Measurements from ENCODE around the gene ECT2.
A peak's percentile ranks its signal among the peaks of the same experiment; 100 is the strongest.
"Not testable (repeated sequence)": the region's sequence is repeated elsewhere in the genome, so short reads cannot be mapped to it uniquely, and the experiment has no call there.

Gene ECT2

DNA sequence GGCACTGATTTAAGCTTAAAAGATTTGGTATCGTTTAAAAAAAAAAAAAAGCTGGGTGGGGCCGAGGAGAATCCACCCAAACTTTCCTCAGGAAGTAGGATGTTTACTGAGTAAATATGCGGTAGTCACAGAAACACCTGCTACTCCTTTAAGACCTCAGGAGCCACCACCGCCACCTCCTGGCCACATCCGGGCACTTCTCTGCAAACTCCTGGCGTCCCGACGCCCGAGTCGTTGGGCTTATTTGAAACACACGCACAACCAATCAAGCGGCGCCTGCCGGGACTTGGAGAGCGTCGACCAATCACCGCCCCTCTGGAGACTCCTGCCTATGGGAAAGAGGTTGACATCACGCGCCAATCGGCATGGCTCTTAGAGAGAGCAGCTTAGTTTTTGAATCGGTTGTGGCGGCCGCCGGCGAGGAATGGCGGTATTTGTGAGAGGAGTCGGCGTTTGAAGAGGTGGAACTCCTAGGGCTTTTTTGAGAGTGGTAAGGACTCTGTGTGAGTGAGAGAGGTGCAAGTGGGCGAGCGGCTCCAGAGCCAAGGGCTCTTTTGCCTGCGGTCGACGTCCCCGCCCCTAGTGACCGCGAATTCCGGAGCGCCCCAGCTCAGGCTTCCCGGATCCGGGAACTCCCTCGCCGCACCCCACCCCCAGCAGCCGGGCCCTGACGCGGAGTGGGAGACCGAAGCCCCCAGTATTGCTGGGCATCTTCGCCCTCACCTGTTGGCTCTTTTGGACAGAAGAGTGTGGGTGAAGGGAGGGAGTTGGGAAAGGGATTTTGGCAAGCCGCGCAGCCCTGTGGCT is at the start of gene ECT2:
TSS of gene ECT2 (plus strand) at position 359 of the 807 bp plus-strand sequence. CDS start 3,805 bp downstream, outside the sequence.
- DNase-seq: peak; percentile 98

DNA sequence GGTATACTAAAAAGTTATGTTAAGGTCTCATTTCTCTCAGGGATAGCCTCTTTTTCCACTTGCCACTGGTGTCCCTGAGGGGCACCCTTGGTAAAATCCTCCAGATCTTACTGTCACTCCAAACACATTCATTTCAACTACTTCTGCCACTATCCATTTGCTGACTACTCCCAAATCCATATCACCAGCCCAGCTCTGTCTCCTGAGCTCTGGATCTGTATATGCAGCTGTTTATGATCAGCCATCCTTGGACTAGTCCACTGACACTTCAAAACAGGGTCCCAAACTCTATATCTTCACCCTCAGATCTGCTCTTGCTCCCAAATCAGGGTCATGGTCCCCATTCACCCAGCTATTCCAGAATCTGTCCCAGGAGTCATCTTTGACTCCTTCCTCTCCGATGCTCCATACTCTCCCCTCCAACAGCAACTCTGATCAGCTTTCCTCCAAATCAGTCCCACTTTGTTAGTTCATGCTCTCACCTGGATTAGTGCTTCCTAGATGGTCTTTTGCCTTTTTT is 49.5 kb upstream of the ECT2 start:
- no peak for DNase-seq

- DNase-seq: no peak
Observed at GRCh38 chr3:172701751-172702150, 48.8 kb upstream of the ECT2 start.

DNA sequence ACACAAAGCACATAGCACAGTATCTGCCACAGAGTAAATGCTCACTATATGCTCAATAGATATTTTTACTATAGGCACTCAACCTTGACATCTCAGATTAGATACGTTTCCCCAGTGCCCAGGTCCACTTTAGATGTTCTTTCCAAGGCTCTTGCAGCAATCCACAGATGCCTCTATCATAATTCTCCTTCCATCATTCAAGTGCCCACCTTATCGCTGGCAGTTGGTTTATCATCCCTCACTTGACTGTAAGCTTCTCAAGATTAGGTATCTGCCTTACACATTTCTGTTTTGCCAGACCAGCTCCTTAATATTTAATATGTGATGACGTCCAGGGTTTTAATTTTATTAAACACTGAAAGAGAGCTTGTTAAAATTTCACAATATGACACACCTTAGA is 48.3 kb upstream of the ECT2 start:
- no peak for DNase-seq

GRCh38 chr3:172702731-172703130 is 47.8 kb upstream of the ECT2 start:
- DNase-seq: not testable (repeated sequence)

DNA sequence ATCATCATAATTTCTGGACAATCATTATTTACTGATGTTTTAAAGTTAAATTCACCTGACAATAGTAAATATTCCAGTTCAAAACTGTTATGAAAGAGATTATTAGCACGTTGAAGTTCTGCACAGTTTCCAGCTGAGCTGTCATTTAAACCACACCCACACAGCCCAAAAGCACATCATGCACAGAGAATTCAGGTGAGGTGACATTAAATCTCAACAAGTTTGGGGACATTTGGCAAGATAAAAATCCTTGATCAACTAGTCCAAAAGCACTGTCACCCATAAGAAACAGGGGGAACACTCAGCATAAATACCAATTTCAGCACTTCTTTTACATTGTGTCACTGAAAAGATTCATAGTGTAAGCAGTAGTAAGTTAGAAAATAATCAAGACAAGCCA is 46.5 kb upstream of the ECT2 start:
- DNase-seq: no peak

DNA sequence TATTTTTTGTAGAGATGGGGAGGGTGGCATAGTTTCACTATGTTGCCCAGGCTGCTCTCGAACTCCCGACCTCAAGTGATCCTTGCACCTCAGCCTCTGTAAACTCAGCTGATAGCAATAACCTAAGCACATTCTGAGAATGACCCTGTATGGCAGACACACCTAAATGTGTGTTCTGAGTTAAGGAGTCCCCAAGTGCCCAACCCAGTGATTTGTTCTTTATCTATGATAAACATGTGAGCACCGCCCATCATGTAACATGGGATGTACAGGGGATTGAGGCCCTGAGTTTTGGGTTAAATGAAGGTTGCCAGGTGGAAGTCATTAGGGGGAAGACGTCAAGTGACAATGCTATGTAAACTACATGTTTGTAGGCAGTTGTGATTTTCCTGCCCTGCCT is 45.4 kb upstream of the ECT2 start:
- no peak for DNase-seq

DNA sequence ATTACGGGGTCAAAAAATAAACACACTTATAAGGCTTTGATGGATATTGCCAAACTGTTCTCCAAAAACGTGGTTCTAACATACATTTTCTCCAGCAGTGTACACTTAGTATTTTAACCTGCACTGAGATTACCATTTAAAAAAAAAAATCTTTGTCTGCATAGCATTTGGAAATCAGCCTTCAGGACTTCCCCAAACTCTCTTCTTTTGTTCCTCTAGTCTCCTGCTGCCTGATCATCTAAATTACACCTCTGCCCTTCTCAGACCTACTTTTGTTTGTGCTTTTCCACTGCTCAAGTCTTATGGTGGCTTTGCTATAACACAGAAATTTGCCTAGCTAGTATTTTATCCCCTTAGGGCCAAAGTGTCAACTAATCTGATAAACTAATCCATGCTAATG is 43.5 kb upstream of the ECT2 start:
- no peak for DNase-seq

DNA sequence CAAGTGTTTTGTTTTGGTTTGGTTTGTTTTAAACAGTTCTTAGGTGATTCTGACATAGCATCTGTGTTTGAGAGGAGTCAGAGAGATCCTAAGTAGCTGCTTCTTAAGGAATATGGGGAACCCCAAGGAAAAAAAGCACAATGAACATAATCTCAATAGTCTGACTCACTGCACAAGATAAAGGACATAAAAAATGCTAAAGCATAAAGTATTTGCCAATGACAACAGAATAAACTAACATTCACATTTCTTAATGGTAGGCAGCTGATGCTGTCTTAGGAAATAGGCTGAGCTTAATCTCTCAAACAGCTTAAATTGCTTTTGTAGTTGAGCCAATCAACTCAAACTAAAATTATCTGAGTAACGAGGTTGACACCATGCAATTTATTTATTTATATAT is 42.6 kb upstream of the ECT2 start:
- no peak for DNase-seq

DNA sequence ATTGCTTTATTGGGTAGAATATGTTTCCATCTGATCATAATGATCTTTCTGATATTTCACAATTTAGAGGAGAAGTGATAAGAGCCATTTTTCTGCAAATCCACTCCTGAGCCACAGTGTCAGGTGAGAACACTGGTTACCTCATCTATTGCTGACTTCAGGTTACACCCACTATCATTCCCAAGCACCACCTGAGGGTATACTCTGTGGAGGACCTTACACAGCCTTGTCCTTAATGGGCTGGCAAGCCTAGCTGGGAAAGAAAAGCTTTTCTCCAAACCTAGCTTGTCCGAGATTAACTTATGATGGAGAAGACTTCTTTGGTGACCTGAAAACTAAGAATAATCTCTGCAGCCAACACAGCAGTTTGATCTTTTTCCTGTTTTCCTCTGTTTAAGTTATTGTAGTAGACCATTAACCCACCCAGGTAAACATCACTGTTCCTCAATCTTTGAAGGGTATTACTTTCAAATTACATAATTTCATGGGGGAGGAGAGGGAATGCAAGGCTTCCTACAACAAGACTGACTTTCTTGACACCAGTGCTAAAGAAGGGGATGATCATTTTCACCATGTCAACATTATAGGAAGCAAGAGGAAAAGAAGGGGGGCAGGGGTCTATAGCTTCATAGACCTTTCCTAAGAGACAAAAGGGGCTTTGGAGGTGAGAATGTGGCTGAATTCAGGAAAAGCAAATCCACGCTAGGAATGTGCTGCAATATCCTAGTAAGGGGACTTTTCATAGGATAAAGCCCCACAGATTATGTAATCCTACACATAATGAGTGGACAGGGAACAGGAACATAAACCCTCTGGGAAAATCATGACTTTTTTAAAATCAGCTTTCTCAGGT is 41.4 kb upstream of the ECT2 start:
- no peak for DNase-seq

DNA sequence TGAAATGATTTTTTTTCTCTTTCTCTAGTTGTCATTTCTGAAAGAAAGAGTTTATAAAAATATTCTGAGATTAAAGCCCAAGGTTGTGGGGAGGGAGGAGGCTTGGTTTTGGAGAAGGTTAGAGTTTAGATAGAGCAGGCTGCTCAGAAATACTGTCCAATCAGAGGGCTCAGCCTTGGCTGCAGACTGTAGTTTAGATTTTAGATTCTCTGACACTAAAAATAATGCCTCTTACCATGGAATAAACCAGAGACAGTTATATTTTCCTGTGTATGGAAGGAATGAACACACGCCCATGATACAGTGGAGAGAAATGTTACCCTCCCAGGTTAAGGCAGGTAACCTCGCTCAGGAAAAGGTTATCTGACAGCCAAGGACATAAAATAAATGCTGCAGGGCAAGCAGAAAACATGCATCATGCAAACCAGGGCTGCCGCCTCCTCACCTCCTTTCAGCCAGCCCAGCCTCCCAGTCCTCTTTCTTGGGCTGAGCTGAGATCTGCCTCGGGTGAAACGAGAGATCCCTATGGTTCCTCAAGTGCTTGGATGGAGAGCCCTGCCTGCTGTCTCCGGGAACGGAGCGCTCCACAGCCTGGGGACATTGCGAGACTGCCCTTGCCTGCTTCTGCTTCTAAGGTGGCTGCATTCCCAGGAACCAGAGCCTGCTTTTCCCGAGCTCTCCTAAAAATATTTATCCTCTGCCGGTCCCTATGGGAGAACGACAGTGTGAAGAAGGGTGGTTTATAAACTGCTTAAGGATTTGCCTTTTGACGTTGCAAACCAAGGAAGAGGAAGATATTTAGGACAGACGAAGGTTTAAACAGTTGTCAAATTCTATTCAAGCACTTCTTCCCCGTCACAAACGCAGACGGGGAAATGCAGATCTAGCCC is 40.5 kb upstream of the ECT2 start:
- no peak for DNase-seq

DNA sequence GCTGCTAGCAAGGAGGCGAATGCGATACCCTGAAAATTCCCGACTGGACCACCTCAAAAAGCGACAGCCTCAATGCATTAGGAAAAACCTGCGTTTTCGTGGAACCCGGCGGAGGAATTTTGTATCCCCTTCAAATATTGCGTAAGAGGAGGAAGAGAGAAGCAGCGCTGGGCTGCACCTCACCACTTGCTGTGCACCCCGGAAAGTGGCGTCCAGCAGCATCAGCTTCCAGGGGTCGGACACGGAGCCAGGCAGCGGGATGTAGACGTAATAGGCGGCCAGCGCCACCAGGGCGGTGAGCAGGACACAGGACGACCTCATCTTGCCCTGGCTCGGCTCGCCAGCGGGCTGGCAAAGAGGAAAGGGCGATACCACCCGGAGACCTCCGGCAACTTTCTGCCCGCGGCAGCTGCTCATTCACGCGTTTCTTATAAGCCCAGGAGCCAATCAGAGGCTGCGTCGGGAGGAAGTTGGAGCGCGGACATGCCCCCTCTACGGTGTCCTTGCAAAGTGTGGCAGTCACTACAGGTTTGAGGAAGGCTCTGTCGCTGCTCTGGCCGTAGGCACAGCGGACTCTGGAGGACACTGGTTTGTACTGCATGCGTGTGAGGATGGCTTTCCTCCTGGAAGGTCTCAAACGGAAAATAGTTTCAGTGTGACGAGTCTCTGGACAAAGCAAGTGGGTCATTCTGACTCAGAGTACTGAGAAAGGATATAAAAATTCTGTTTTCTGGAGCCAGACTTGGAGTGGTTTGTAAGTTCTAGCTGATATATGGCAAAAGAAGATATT is 39.7 kb upstream of the ECT2 start, which contains the start of gene NCEH1:
TSS of gene NCEH1 (minus strand) at position 404 of the 790 bp plus-strand sequence. CDS start at position 321, 83 bp downstream.
- DNase-seq: peak; percentile 87

GRCh38 chr3:172711454-172711795 is 39.1 kb upstream of the ECT2 start:
- DNase-seq: no peak

DNA sequence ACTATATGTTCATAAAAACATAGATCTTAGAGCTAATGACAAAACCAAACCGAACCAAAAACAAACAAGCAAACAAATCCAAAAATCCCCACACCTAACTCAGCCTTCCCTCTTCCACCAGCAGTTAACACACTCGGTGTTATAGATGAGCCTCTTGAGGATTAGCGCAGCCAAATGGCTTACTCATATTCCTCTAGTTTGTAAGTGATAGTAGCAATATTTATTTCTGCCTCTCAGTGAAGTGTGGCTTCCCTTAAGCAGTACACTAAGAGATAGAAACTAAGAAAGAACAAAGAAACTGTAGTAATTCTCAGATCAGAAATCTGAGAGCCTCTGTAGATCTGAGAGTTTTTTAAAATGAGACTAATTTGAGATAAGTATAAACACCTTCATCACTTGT is 37.2 kb upstream of the ECT2 start:
- no peak for DNase-seq

- DNase-seq: no peak
Observed at GRCh38 chr3:172716476-172716875, 34.0 kb upstream of the ECT2 start.

DNA sequence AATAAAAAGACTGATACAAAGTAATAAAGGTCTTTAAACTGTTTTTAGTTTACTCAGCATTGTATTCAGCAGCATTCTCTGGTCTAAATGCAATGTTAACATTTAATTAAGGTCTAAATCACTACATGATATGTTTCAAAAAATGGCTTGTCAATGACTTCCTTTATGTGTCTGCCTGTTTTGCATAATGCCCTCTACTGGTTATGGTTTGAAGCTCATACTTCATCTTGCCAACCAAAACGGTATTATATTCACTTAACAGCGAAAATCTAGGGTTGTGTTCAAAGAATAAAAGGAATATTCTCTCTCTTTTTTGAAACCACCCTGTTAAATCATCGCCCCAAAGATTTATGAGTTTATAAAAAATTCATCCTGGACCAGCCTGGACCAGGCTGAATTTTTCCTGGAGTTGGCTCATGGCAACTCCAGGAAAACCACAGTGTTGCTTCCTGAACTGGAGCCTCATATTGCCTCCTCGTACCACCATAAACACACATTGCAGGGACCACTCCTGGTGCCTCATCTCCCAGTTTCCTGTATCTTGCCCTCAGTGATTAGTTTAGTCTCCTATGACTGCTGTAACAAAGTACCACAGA is 32.9 kb upstream of the ECT2 start:
- DNase-seq: peak; percentile 13

GRCh38 chr3:172722536-172723040 is 27.9 kb upstream of the ECT2 start:
- DNase-seq: not testable (repeated sequence)

DNA sequence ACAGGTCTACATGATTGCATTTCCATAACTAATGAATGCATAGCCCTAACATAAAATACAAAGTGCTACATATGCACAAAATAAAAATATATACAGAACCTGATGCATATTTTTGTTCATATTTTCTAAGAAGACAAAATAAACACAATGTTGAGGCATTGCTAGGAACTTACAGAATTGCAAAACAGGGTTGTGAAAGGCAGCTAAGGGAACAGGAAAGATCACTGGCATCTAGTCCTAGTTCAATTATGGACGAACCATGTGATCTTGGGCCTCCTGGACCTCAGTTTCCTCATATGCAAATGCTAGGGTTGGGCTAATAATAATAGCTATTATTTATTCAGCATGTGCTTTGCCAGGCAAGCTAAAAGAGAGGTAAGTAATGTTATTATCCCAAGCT is 24.1 kb upstream of the ECT2 start:
- no peak for DNase-seq

- DNase-seq: no peak
Observed at GRCh38 chr3:172735014-172735413, 15.5 kb upstream of the ECT2 start.

GRCh38 chr3:172739462-172739861 is 11.1 kb upstream of the ECT2 start:
- no peak for DNase-seq

GRCh38 chr3:172746475-172746874 is 4.1 kb upstream of the ECT2 start:
- no peak for DNase-seq

Data from NCI-H1694 treated with DMSO at 0.1 percent for 48 hours (cell line).